ENCODE data around the gene CHRM3.

DNA sequence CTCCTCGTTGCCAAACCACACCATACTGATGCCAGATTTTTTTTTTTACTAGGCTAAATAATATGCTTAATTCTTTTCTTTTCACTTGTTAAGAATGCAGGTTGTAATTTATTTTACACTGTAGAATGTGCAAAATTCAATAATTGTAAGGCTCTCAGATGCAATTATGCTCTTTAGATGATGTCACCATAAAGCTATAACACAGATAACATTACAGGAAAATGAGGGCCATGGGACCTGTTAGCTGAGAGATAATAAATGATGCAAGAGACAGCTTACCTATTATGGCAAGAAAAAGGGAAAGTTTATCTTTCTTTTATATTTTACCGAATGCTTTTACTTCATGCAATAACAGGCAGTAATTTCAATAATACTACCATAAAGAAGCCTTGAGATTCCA lies 35.4 kb downstream of the CHRM3 start:
- no peak for TF ChIP-seq POLR2A (IDR thresholded peaks at IDR 0.05)
- TF ChIP-seq, protein P1, sequence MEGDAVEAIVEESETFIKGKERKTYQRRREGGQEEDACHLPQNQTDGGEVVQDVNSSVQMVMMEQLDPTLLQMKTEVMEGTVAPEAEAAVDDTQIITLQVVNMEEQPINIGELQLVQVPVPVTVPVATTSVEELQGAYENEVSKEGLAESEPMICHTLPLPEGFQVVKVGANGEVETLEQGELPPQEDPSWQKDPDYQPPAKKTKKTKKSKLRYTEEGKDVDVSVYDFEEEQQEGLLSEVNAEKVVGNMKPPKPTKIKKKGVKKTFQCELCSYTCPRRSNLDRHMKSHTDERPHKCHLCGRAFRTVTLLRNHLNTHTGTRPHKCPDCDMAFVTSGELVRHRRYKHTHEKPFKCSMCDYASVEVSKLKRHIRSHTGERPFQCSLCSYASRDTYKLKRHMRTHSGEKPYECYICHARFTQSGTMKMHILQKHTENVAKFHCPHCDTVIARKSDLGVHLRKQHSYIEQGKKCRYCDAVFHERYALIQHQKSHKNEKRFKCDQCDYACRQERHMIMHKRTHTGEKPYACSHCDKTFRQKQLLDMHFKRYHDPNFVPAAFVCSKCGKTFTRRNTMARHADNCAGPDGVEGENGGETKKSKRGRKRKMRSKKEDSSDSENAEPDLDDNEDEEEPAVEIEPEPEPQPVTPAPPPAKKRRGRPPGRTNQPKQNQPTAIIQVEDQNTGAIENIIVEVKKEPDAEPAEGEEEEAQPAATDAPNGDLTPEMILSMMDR (IDR thresholded peaks at IDR 0.05), result no peak
